GM12872 (cell line): ENCODE results near the gene SPC24.

ENCODE experiments used
- TF ChIP-seq, protein P1 (sequence below): IDR thresholded peaks from 3 replicates; pipeline ENCODE4 v1.5.1; 2011; ENCODE audit warnings: low read depth, mild to moderate bottlenecking, low read length, moderate library complexity; ENCODE audit not compliant: insufficient read depth

Gene SPC24

DNA sequence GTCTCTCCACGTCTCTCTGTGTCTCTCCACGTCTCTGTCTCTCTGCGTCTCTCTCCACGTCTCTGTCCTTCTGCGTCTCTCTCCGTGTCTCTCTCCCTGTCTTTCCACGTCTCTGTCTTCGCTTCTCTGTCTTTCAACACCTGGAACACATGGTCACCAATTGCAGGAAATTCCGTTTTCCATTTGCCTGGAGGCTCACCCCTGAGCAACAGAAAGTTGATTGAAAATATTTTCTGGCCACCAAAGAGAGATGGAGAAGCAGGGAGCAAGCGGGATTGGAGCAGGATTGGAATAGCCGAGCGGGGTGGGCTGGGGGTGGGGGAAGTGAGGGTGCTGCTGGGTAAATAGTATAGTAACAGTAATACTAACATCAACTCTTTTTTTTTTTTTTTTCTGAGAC, 40.1 kb upstream of the SPC24 start:
- TF ChIP-seq, protein P1, sequence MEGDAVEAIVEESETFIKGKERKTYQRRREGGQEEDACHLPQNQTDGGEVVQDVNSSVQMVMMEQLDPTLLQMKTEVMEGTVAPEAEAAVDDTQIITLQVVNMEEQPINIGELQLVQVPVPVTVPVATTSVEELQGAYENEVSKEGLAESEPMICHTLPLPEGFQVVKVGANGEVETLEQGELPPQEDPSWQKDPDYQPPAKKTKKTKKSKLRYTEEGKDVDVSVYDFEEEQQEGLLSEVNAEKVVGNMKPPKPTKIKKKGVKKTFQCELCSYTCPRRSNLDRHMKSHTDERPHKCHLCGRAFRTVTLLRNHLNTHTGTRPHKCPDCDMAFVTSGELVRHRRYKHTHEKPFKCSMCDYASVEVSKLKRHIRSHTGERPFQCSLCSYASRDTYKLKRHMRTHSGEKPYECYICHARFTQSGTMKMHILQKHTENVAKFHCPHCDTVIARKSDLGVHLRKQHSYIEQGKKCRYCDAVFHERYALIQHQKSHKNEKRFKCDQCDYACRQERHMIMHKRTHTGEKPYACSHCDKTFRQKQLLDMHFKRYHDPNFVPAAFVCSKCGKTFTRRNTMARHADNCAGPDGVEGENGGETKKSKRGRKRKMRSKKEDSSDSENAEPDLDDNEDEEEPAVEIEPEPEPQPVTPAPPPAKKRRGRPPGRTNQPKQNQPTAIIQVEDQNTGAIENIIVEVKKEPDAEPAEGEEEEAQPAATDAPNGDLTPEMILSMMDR, result no peak

DNA sequence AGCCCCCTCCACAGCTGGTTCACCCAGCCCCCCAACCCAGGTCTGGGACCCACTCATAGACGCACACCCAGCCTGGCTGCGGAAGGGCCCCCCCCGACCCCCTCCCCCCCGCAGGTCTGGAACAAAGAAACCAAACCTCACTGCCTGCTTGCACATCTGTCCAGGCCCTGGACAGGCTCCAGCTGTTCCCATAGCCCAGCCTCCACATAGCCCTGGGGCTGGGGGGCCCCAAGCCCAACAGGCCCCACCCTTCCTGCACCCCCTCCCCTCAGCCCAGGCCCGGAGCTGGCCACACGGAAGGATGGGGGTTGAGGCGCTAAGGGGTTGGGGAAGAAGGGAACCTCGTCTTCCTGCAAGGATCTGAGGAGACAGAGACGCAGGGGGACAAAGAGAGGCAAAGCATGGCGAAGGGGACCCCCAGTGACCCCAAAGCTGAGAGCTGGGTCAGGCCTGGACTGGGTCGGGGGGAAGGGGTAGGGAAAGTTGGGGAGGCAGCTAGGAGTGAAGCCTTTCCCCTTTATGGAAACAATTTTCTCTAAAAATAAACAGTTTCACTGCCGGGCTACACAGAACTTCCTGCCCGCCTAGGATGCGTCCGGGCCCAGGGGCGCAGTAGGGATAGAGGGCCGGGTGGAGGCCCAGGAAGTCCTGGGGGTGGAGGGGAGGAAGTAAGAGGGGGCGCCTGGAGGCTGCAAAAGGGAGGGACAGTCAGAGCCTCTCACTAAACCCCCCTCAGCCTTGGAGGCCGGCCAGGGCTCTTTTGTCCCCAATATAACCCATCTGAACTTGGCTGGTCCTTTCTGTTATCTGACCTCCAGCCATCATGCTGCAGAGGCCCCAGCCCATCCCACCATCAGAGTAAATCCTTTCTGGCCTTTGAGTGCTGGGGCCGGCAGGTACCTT, 39.3 kb upstream of the SPC24 start:
- TF ChIP-seq, protein P1, result no peak

DNA sequence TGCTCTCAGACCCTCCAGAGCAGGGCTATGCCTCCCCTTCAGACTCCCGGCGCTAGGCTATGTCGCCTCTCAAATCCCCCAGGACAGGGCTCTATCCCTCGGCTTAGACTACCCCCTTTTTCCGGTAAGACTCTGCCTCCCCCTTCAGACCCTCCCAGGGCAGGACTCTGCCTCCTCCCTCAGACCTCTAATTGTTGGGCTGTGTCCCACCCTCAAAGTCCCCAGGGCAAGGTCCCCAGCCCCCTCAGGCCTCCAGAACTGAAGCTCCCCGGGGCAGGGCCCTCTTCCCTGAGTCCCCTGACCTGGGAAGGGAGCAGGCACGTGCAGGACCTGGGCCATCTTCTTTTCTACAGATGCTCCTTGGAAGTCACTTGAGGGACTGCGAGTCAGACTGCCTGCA, 38.6 kb upstream of the SPC24 start:
- TF ChIP-seq, protein P1, result no peak

DNA sequence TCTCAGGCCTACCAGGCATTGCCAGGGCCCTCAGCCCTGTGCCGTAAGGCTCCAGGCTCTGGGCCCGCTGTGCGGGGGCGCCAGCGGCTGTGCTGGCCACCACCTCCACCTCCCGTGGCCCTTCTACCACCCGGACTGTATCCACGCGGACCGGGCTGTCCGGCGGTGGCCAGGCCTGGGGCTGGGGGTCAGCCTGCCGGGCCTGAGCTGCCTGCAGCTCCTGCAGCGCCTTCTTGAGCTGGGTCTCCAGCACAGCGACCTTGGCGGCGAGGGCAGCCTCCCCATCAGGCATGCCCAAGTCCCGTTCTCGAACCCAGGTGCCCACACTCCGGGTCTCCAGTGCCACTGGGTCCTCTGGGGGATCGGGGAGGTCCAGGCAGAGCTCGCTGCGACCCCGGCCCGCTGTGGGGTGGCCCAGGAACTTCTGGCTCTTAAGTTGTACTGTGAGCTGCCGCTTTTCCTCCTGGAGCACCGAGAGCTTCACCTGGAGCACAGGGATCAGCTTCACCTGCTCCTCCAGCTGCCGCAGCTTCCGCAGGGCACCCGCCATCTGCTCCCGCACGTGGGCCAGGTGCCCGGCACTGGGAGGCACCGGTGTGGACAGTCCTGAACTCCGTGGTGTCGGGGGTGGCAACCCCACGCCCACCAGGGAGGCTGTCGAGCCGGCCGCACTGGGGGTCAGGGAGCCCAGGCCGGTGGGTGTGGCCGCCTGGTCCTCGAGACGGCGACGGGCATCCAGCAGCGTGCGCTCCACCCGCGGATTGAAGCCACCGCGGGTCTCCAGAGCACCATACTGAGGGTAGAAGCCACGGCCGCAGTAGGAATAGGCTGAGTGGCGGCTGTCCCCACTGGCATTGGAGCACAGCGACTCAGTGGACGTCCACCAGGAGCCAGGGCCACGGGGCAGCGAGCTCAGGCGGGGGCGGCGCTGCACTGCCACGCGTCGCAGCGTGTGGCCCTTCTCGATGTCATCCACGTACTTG, 37.7 kb upstream of the SPC24 start:
- TF ChIP-seq, protein P1, result no peak

DNA sequence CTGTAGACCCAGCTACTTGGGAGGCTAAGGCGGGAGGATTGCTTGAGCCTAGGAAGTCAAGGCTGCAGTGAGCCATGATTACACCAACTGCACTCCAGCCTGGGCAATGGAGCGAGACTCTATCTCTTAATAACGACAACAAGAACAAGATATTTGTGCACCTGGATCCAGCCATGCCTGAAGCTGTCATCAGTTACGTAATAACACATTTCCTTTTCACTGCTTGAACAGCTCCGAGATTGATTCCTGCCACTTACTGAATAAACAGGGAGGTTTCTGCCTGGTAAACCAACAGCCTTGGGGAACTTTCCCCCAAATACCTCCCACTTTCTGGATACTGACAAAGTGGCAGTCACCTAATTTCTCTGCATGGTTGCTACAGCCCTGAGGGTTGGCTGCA, 36.4 kb upstream of the SPC24 start:
- TF ChIP-seq, protein P1, result no peak

DNA sequence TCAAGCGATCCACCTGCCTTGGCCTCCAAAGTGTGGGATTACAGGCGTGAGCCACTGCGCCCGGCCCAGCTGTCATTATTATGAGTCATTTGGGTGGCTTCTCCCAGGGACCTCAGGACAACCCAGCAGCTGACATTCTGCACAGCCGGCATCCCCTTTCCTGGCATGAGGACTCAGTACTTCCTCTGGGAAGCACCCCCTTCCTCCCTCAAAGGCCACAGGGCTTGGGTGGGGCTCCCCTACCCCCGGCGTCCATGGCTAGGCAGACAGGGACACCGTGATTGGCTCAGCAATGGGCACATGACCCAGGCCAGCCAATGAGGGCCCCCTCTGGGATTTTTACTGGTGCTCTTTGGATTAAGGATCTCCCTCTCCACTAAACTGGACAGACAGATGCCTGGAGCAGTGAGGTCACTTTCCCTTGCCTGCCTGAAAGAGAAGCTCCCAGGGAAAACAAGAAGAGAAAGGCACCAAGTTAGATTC, 35.7 kb upstream of the SPC24 start:
- TF ChIP-seq, protein P1, result no peak

DNA sequence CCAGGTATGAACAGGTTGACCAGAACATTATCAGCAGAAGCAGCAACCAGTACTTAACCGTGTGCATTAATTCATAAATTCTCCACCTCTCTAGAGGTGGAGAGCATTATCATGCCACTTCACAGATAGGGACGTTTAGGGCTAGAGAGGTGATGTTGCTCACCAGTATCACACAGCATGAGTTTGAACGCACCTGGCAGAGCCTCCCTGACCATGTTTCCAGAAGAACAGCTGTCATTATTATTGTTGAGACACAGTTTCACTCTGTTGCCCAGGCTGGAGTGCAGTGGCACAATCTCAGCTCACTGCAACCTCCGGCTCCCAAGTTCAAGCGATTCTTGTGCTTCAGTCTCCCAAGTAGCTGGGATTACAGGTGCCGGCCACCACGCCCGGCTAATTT, 34.9 kb upstream of the SPC24 start:
- TF ChIP-seq, protein P1, result no peak
